Measurements from ENCODE around the gene PPIA. TPM values are rescaled to one million over a fixed set of nuclear protein-coding genes. Genes with fewer than 3 reads are reported as not detected.

The PPIA gene
- total and polyA plus RNA-seq, 2 donors (not counting 1 experiment from before 2014, with no cell fraction given) = 807 to 1,498 TPM

GRCh38 chr7:44764665-44765578 is 31.6 kb upstream of the PPIA start:
- no peaks in the 10 kb centered on the region for H3K9me3 Mint-ChIP-seq (ENCODE audit: insufficient read depth)
- H3K27me3 Mint-ChIP-seq = no peaks in the 10 kb centered on the region
- peaks cover 25 to 36% of the 10 kb centered on the region in 2 donors for H3K4me1 ChIP-seq (ENCODE audit: control insufficient read depth in 2 of 2, insufficient read depth in 2 of 2, low read length in 2 of 2)
- H3K79me2 ChIP-seq (ENCODE audit: control insufficient read depth, insufficient read depth, low read length) = peaks cover 4% of the 10 kb centered on the region
- no peak overlapping the region for H3K27ac Mint-ChIP-seq
- intact Hi-C loops (cut with micrococcal nuclease) = no loop called here
- H3K4me3 ChIP-seq (ENCODE audit: control extremely low read depth in 1 of 5, extremely low read depth in 1 of 5, insufficient read depth in 1 of 5, low read depth in 2 of 5, low read length in 4 of 5) = no peak overlapping the region
- peaks cover 34% of the 10 kb centered on the region for H3K4me1 Mint-ChIP-seq
- no peak for TF ChIP-seq CTCF (IDR thresholded peaks at IDR 0.05)
- TF ChIP-seq EZH2 (IDR thresholded peaks at IDR 0.05; ENCODE audit: borderline replicate concordance, insufficient read depth, low read depth, low read length, poor library complexity, severe bottlenecking) = no peak
- WGBS (ENCODE audit: insufficient coverage) = 97% methylated on average over 22 of the region's 22 CpGs
- no peaks in the 10 kb centered on the region for H3K27me3 ChIP-seq (replicated peaks in 1 of 4; ENCODE audit: control extremely low read depth in 1 of 4, control insufficient read depth in 3 of 4, insufficient read depth in 4 of 4, low read length in 3 of 4)
- peaks cover 0 to 6% (median 0%) of the 10 kb centered on the region in 3 donors for H3K9me3 ChIP-seq (ENCODE audit: control extremely low read depth in 1 of 3, control insufficient read depth in 2 of 3, insufficient read depth in 1 of 3, low read length in 2 of 3)
- no peak overlapping the region for H3K27ac ChIP-seq (ENCODE audit: low read length in 2 of 2)
- no peak overlapping the region for H2AFZ ChIP-seq (ENCODE audit: insufficient read depth, low read depth, low read length, poor library complexity, severe bottlenecking)
- no peak overlapping the region for H3K9ac ChIP-seq (ENCODE audit: low read length)
- H3K36me3 ChIP-seq (replicated peaks in 1 of 2; ENCODE audit: control extremely low read depth in 1 of 2, control insufficient read depth in 1 of 2, extremely low read depth in 1 of 2, insufficient read depth in 2 of 2, low read length in 1 of 2) = peaks cover 0 to 78% of the 10 kb centered on the region in 2 experiments
- ChIA-PET POLR2A (no interaction called here), CTCF (interaction anchor here (1.4 kb wide), 1 partner anchor 83 kb away, joined by 3 read pairs; the partner anchor contains the start of gene H2AZ2)
- ATAC-seq (ENCODE audit: low read depth) (no peak), DNase-seq (no peak)
- H4K20me1 ChIP-seq (ENCODE audit: control insufficient read depth, insufficient read depth, low read length, poor library complexity, severe bottlenecking) = peaks cover 26% of the 10 kb centered on the region
- H3K4me2 ChIP-seq (replicated peaks; ENCODE audit: low read depth, low read length, poor library complexity, severe bottlenecking) = no peak overlapping the region
- H3K4me3 Mint-ChIP-seq = no peak overlapping the region

Measured in B cell (primary cell).